GM12878 (cell line): ENCODE results near the gene ADRA2B.

Experiments
- GABPA ChIP-seq: IDR thresholded peaks from 2 replicates; pipeline ENCODE4 v1.6.1; 2014; ENCODE audit warnings: antibody characterized with exemption, low read depth, mild to moderate bottlenecking, inconsistent platforms
- HDAC6 ChIP-seq: fragments of 200-600 bp; sonication (generic); IDR thresholded peaks from one replicate; pipeline ENCODE4 v1.8.0; 2017; ENCODE audit warnings: antibody characterized with exemption; ENCODE audit not compliant: unreplicated experiment
- NBN ChIP-seq: fragments of 450-650 bp; IDR thresholded peaks from 2 replicates; pipeline ENCODE4 v1.6.1; 2016
- POLR2A ChIP-seq: IDR thresholded peaks from 2 replicates; pipeline ENCODE4 v1.6.1; 2011; ENCODE audit warnings: low read depth, mild to moderate bottlenecking, low read length
- POLR2AphosphoS2 ChIP-seq: IDR thresholded peaks from 2 replicates; pipeline ENCODE4 v1.6.1; 2011; ENCODE audit warnings: low read depth, mild to moderate bottlenecking, low read length, improper control_type of control experiment, moderate library complexity
- RAD21 ChIP-seq: IDR thresholded peaks from 2 replicates; pipeline ENCODE4 v1.6.1; 2011; ENCODE audit warnings: mild to moderate bottlenecking, low read depth, low read length, moderate library complexity; ENCODE audit not compliant: insufficient read depth
- SMC3 ChIP-seq: IDR thresholded peaks from 2 replicates; pipeline ENCODE4 v1.6.1; 2011; ENCODE audit warnings: low read length, improper control_type of control experiment, borderline replicate concordance
- SP1 ChIP-seq: IDR thresholded peaks from one replicate; pipeline ENCODE4 v1.6.1; 2011; ENCODE audit warnings: low read depth, low read length
- YY1 ChIP-seq: IDR thresholded peaks from 2 replicates; pipeline ENCODE4 v1.6.1; 2011; ENCODE audit warnings: low read depth, mild to moderate bottlenecking, low read length
- ZNF24 ChIP-seq: fragments of 450-650 bp; IDR thresholded peaks from 2 replicates; pipeline ENCODE4 v1.6.1; 2017; ENCODE audit warnings: antibody characterized with exemption, mild to moderate bottlenecking
- TF ChIP-seq, protein P1 (sequence below), 3 experiments: IDR thresholded peaks in 2 of 3; conservative IDR thresholded peaks in 1 of 3; 2 replicates each; pipeline ENCODE4 v1.5.1; 2011; ENCODE audit warnings: low read depth in 3 of 3, low read length in 3 of 3, mild to moderate bottlenecking in 3 of 3, control low read depth in 2 of 3, moderate library complexity in 2 of 3, inconsistent platforms in 1 of 3, mixed read lengths in 1 of 3; ENCODE audit not compliant: control insufficient read depth in 2 of 3, insufficient read depth in 1 of 3; ENCODE audit errors: extremely low read depth in 1 of 3
- TF ChIP-seq, protein P2 (sequence below): IDR thresholded peaks from 2 replicates; pipeline ENCODE4 v1.6.1; 2012; ENCODE audit warnings: mild to moderate bottlenecking, low read depth, low read length

DNA sequence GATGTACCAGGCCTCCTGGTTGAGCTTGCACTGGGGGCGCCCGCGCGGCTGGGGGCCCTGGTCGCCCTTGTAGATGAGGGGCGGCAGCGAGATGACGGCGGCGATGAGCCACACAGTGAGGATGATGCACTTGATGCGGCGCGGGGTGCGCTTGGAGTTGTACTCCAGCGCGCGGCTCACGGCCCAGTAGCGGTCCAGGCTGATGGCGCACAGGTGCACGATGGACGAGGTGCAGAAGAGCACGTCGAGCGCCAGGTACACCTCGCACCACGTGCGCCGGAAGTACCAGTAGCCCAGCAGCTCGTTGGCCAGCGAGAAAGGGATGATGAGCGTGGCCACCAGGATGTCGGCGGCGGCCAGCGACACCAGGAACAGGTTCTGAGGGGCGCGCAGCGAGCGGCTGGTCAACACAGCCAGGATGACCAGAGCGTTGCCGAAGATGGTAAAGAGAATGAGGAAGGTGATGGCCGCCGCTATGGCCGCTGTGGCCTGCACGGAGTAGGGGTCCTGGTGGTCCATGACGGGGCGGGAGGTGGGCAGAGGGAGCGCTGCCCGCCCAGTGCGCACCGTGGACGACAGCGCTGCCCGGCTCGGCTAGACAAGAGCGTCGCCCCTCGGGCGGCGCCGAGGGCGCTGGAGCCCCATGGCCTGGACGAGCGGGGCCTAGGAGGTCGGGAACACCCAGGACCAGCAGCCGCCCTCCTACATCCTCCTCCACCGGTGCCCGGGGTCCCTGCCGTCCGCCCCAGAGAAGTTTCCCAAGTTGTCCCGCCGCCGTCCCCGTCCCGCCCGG lies 544 bp downstream of the ADRA2B start:
- TF ChIP-seq POLR2AphosphoS2 (no peak), ZNF24 (no peak), POLR2A (no peak), SP1 (no peak), NBN (no peak), HDAC6 (no peak), RAD21 (no peak), SMC3 (no peak), GABPA (no peak), YY1 (no peak)
- TF ChIP-seq, protein P1, sequence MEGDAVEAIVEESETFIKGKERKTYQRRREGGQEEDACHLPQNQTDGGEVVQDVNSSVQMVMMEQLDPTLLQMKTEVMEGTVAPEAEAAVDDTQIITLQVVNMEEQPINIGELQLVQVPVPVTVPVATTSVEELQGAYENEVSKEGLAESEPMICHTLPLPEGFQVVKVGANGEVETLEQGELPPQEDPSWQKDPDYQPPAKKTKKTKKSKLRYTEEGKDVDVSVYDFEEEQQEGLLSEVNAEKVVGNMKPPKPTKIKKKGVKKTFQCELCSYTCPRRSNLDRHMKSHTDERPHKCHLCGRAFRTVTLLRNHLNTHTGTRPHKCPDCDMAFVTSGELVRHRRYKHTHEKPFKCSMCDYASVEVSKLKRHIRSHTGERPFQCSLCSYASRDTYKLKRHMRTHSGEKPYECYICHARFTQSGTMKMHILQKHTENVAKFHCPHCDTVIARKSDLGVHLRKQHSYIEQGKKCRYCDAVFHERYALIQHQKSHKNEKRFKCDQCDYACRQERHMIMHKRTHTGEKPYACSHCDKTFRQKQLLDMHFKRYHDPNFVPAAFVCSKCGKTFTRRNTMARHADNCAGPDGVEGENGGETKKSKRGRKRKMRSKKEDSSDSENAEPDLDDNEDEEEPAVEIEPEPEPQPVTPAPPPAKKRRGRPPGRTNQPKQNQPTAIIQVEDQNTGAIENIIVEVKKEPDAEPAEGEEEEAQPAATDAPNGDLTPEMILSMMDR (IDR thresholded peaks at IDR 0.05 in 2 of 3, conservative IDR thresholded peaks at IDR 0.05 in 1 of 3; ENCODE audit: control insufficient read depth in 2 of 3, extremely low read depth in 1 of 3, insufficient read depth in 1 of 3, low read depth in 3 of 3, low read length in 3 of 3), result no peak
- TF ChIP-seq, protein P2, sequence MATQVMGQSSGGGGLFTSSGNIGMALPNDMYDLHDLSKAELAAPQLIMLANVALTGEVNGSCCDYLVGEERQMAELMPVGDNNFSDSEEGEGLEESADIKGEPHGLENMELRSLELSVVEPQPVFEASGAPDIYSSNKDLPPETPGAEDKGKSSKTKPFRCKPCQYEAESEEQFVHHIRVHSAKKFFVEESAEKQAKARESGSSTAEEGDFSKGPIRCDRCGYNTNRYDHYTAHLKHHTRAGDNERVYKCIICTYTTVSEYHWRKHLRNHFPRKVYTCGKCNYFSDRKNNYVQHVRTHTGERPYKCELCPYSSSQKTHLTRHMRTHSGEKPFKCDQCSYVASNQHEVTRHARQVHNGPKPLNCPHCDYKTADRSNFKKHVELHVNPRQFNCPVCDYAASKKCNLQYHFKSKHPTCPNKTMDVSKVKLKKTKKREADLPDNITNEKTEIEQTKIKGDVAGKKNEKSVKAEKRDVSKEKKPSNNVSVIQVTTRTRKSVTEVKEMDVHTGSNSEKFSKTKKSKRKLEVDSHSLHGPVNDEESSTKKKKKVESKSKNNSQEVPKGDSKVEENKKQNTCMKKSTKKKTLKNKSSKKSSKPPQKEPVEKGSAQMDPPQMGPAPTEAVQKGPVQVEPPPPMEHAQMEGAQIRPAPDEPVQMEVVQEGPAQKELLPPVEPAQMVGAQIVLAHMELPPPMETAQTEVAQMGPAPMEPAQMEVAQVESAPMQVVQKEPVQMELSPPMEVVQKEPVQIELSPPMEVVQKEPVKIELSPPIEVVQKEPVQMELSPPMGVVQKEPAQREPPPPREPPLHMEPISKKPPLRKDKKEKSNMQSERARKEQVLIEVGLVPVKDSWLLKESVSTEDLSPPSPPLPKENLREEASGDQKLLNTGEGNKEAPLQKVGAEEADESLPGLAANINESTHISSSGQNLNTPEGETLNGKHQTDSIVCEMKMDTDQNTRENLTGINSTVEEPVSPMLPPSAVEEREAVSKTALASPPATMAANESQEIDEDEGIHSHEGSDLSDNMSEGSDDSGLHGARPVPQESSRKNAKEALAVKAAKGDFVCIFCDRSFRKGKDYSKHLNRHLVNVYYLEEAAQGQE, result no peak
